ENCODE data around the gene CACNA1C. TPM values are rescaled to one million over a fixed set of nuclear protein-coding genes. Genes with fewer than 3 reads are reported as not detected.

Gene CACNA1C
- total and polyA plus RNA-seq, 2 donors from 2014 or later: 1.6 to 17.4 TPM

DNA sequence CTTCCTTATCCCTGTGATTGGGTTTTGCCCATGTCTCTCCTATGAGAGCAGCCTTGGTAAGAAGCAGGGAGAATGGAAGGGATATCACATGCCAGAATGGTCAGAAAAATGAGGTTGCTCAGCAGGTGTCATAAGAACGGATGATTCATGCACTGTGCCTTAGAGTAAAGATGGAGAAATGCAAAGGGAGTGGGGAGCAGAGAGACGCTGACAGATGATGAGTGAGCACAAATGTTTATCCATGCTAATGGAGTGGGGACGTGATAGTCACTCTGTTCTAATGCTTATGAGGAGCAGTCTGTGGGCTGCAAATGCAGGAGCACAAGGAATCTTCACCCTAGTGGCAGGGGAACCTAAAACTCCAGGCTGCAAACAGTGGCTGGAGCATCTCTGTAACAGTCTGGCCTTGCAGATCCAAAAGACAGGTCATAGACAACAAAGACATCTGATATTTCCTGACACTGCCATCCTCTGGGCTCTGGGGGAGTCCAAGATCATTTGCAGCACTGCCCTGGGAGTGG lies 243.2 kb downstream of the CACNA1C start:
- FAIRE-seq: no peak
- H3K36me3 ChIP-seq (ENCODE audit: control insufficient read depth in 2 of 3, insufficient read depth in 3 of 3, low read length in 3 of 3): no peaks in the 10 kb centered on the region
- H3K4me3 ChIP-seq (ENCODE audit: low read length in 3 of 3): no peak overlapping the region
- TF ChIP-seq, protein P1, sequence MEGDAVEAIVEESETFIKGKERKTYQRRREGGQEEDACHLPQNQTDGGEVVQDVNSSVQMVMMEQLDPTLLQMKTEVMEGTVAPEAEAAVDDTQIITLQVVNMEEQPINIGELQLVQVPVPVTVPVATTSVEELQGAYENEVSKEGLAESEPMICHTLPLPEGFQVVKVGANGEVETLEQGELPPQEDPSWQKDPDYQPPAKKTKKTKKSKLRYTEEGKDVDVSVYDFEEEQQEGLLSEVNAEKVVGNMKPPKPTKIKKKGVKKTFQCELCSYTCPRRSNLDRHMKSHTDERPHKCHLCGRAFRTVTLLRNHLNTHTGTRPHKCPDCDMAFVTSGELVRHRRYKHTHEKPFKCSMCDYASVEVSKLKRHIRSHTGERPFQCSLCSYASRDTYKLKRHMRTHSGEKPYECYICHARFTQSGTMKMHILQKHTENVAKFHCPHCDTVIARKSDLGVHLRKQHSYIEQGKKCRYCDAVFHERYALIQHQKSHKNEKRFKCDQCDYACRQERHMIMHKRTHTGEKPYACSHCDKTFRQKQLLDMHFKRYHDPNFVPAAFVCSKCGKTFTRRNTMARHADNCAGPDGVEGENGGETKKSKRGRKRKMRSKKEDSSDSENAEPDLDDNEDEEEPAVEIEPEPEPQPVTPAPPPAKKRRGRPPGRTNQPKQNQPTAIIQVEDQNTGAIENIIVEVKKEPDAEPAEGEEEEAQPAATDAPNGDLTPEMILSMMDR (IDR thresholded peaks at IDR 0.05; ENCODE audit: borderline replicate concordance, extremely low read depth, insufficient read depth): no peak
- intact Hi-C loops (cut with DNase I): no loop called here
- no peaks in the 10 kb centered on the region for H3K9me3 ChIP-seq (ENCODE audit: control insufficient read depth in 2 of 3, insufficient read depth in 1 of 3, low read length in 3 of 3)
- peaks cover 7 to 18% (median 7%) of the 10 kb centered on the region in 3 donors for H3K4me1 ChIP-seq (ENCODE audit: control insufficient read depth in 2 of 3, insufficient read depth in 2 of 3, low read depth in 1 of 3, low read length in 3 of 3)
- H3K27me3 ChIP-seq (ENCODE audit: control insufficient read depth, insufficient read depth, low read length): no peaks in the 10 kb centered on the region
- peak in 4 of 5 donors; percentile 45 to 70 (median 65) for DNase-seq
- H3K9ac ChIP-seq (ENCODE audit: low read length in 3 of 3): no peak overlapping the region
- H3K27ac ChIP-seq (ENCODE audit: low read depth in 2 of 2, low read length in 2 of 2): no peak overlapping the region

GRCh38 chr12:2297004-2297403 lies 244.2 kb downstream of the CACNA1C start:
- H3K27me3 ChIP-seq (ENCODE audit: control insufficient read depth, insufficient read depth, low read length): no peaks in the 10 kb centered on the region
- no peaks in the 10 kb centered on the region for H3K9me3 ChIP-seq (ENCODE audit: control insufficient read depth in 2 of 3, insufficient read depth in 1 of 3, low read length in 3 of 3)
- intact Hi-C loops (cut with DNase I): no loop called here
- no peak overlapping the region for H3K4me3 ChIP-seq (ENCODE audit: low read length in 3 of 3)
- TF ChIP-seq, protein P1 (IDR thresholded peaks at IDR 0.05; ENCODE audit: borderline replicate concordance, extremely low read depth, insufficient read depth): no peak
- H3K27ac ChIP-seq (ENCODE audit: low read depth in 2 of 2, low read length in 2 of 2): no peak overlapping the region
- DNase-seq (peak in 2 of 5 donors; percentile 40 to 55), FAIRE-seq (no peak)
- H3K9ac ChIP-seq (ENCODE audit: low read length in 3 of 3): no peak overlapping the region
- peaks cover 7 to 19% (median 7%) of the 10 kb centered on the region in 3 donors for H3K4me1 ChIP-seq (ENCODE audit: control insufficient read depth in 2 of 3, insufficient read depth in 2 of 3, low read depth in 1 of 3, low read length in 3 of 3)
- no peaks in the 10 kb centered on the region for H3K36me3 ChIP-seq (ENCODE audit: control insufficient read depth in 2 of 3, insufficient read depth in 3 of 3, low read length in 3 of 3)

GRCh38 chr12:2297658-2298057 lies 244.9 kb downstream of the CACNA1C start:
- Histone ChIP-seq H3K36me3 (ENCODE audit: control insufficient read depth in 2 of 3, insufficient read depth in 3 of 3, low read length in 3 of 3) (no peaks in the 10 kb centered on the region), H3K27ac (ENCODE audit: low read depth in 2 of 2, low read length in 2 of 2) (no peak overlapping the region), H3K4me3 (ENCODE audit: low read length in 3 of 3) (no peak overlapping the region), H3K4me1 (ENCODE audit: control insufficient read depth in 2 of 3, insufficient read depth in 2 of 3, low read depth in 1 of 3, low read length in 3 of 3) (peaks cover 7 to 17% (median 7%) of the 10 kb centered on the region in 3 donors), H3K27me3 (ENCODE audit: control insufficient read depth, insufficient read depth, low read length) (no peaks in the 10 kb centered on the region), H3K9ac (ENCODE audit: low read length in 3 of 3) (no peak overlapping the region), H3K9me3 (ENCODE audit: control insufficient read depth in 2 of 3, insufficient read depth in 1 of 3, low read length in 3 of 3) (no peaks in the 10 kb centered on the region)
- no peak for DNase-seq
- intact Hi-C loops (cut with DNase I): no loop called here
- TF ChIP-seq, protein P1 (IDR thresholded peaks at IDR 0.05; ENCODE audit: borderline replicate concordance, extremely low read depth, insufficient read depth): no peak
- no peak for FAIRE-seq
